ENCODE data around the gene CTDSPL. TPM values are rescaled to one million over a fixed set of nuclear protein-coding genes. Genes with fewer than 3 reads are reported as not detected.

CTDSPL gene
- total and polyA plus RNA-seq, 2 of the 8 experiments (the other 6 are each of a cell fraction or from before 2014, with no cell fraction given): 20.3 to 42.2 TPM

GRCh38 chr3:37814547-37814946 is 47.1 kb upstream of the CTDSPL start (continued):
- TF ChIP-seq, protein P1, sequence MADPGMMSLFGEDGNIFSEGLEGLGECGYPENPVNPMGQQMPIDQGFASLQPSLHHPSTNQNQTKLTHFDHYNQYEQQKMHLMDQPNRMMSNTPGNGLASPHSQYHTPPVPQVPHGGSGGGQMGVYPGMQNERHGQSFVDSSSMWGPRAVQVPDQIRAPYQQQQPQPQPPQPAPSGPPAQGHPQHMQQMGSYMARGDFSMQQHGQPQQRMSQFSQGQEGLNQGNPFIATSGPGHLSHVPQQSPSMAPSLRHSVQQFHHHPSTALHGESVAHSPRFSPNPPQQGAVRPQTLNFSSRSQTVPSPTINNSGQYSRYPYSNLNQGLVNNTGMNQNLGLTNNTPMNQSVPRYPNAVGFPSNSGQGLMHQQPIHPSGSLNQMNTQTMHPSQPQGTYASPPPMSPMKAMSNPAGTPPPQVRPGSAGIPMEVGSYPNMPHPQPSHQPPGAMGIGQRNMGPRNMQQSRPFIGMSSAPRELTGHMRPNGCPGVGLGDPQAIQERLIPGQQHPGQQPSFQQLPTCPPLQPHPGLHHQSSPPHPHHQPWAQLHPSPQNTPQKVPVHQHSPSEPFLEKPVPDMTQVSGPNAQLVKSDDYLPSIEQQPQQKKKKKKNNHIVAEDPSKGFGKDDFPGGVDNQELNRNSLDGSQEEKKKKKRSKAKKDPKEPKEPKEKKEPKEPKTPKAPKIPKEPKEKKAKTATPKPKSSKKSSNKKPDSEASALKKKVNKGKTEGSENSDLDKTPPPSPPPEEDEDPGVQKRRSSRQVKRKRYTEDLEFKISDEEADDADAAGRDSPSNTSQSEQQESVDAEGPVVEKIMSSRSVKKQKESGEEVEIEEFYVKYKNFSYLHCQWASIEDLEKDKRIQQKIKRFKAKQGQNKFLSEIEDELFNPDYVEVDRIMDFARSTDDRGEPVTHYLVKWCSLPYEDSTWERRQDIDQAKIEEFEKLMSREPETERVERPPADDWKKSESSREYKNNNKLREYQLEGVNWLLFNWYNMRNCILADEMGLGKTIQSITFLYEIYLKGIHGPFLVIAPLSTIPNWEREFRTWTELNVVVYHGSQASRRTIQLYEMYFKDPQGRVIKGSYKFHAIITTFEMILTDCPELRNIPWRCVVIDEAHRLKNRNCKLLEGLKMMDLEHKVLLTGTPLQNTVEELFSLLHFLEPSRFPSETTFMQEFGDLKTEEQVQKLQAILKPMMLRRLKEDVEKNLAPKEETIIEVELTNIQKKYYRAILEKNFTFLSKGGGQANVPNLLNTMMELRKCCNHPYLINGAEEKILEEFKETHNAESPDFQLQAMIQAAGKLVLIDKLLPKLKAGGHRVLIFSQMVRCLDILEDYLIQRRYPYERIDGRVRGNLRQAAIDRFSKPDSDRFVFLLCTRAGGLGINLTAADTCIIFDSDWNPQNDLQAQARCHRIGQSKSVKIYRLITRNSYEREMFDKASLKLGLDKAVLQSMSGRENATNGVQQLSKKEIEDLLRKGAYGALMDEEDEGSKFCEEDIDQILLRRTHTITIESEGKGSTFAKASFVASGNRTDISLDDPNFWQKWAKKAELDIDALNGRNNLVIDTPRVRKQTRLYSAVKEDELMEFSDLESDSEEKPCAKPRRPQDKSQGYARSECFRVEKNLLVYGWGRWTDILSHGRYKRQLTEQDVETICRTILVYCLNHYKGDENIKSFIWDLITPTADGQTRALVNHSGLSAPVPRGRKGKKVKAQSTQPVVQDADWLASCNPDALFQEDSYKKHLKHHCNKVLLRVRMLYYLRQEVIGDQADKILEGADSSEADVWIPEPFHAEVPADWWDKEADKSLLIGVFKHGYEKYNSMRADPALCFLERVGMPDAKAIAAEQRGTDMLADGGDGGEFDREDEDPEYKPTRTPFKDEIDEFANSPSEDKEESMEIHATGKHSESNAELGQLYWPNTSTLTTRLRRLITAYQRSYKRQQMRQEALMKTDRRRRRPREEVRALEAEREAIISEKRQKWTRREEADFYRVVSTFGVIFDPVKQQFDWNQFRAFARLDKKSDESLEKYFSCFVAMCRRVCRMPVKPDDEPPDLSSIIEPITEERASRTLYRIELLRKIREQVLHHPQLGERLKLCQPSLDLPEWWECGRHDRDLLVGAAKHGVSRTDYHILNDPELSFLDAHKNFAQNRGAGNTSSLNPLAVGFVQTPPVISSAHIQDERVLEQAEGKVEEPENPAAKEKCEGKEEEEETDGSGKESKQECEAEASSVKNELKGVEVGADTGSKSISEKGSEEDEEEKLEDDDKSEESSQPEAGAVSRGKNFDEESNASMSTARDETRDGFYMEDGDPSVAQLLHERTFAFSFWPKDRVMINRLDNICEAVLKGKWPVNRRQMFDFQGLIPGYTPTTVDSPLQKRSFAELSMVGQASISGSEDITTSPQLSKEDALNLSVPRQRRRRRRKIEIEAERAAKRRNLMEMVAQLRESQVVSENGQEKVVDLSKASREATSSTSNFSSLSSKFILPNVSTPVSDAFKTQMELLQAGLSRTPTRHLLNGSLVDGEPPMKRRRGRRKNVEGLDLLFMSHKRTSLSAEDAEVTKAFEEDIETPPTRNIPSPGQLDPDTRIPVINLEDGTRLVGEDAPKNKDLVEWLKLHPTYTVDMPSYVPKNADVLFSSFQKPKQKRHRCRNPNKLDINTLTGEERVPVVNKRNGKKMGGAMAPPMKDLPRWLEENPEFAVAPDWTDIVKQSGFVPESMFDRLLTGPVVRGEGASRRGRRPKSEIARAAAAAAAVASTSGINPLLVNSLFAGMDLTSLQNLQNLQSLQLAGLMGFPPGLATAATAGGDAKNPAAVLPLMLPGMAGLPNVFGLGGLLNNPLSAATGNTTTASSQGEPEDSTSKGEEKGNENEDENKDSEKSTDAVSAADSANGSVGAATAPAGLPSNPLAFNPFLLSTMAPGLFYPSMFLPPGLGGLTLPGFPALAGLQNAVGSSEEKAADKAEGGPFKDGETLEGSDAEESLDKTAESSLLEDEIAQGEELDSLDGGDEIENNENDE (IDR thresholded peaks at IDR 0.05; ENCODE audit: insufficient replicate concordance, low read length): no peak
- no peak for TF ChIP-seq POU5F1 (IDR thresholded peaks at IDR 0.05; ENCODE audit: low read depth, low read length)
- TF ChIP-seq CTCF (IDR thresholded peaks at IDR 0.05; ENCODE audit: control extremely low read depth in 1 of 3, insufficient read depth in 1 of 3, low read depth in 1 of 3, low read length in 3 of 3): peak in 1 of 3 experiments; percentile 23; a peak in 2 of 4 replicates
- TF ChIP-seq TAF1 (IDR thresholded peaks at IDR 0.05; ENCODE audit: low read depth, low read length): no peak
- no peak for TF ChIP-seq TCF12 (IDR thresholded peaks at IDR 0.05; ENCODE audit: low read depth, low read length)
- peak; percentile 38 to 45 for TF ChIP-seq RAD21 (IDR thresholded peaks at IDR 0.05 in 1 of 2, conservative IDR thresholded peaks at IDR 0.05 in 1 of 2; ENCODE audit: low read depth in 2 of 2, low read length in 2 of 2)
- TF ChIP-seq KDM5A (IDR thresholded peaks at IDR 0.05; ENCODE audit: low read length): no peak
- no peak for TF ChIP-seq KDM4A (IDR thresholded peaks at IDR 0.05; ENCODE audit: low read depth, low read length, severe bottlenecking)
- TF ChIP-seq BCL11A (IDR thresholded peaks at IDR 0.05; ENCODE audit: low read depth in 2 of 2, low read length in 2 of 2): no peak
